GM18861 (cell line): ENCODE results near the gene SLC2A13.
"Not testable (repeated sequence)": the region's sequence is repeated elsewhere in the genome, so short reads cannot be mapped to it uniquely, and the experiment has no call there.

Experiments
- ATAC-seq: cut with Tn5 transposase; IDR thresholded peaks from one replicate; pipeline ENCODE4 v1.9.1; 2021; ENCODE audit not compliant: unreplicated experiment

SLC2A13 gene

GRCh38 chr12:39935839-39936238, 170.0 kb downstream of the SLC2A13 start:
- no peak for ATAC-seq

- no peak for ATAC-seq
Measured at GRCh38 chr12:39935275-39935674, 170.6 kb downstream of the SLC2A13 start.

DNA sequence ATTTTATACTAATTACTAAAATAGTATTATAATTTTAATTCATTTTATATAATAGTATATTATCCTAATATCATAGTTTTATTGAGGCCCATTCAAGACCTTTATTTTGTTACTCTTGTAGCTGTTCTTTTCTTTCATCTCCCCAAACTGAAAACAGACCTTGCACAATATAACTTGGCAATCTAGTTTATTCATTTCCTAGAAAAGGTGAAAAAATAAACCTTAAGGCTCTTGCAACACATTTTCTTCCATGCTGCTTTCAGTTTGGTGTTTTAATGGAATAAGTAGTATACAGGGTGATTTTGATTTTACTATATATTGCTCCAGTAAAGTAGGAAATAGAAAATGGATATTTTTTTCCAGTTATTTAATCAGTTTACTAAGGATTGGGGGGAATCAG, 174.0 kb downstream of the SLC2A13 start:
- no peak for ATAC-seq

DNA sequence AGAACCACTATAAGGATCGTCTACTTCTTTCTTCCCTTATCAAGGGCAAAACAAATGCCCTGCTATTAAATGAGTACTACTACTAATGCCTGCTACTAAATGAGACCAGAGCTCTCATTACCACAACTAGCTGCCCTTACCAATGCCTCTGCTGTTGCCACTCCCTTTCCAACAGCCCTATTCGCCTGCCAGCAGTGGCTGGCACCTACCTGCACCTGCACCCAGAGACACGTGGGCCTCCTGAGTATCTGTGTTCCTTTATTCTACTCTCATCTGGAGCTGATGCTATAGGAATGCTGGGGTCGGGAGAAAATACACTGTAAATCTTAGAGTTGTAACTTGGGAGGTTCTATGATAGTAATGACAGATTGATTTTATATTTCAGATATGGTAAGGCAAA, 174.7 kb downstream of the SLC2A13 start:
- no peak for ATAC-seq

GRCh38 chr12:39930101-39930500, 175.8 kb downstream of the SLC2A13 start:
- no peak for ATAC-seq

GRCh38 chr12:39928181-39928899, 177.5 kb downstream of the SLC2A13 start:
- no peak for ATAC-seq

- no peak for ATAC-seq
Measured at GRCh38 chr12:39923364-39923763, 182.5 kb downstream of the SLC2A13 start.

- ATAC-seq, result not testable (repeated sequence)
Measured at GRCh38 chr12:39922598-39922997, 183.3 kb downstream of the SLC2A13 start.

- ATAC-seq, result no peak
Measured at GRCh38 chr12:39920647-39921046, 185.2 kb downstream of the SLC2A13 start.

- ATAC-seq, result no peak
Measured at GRCh38 chr12:39920222-39920621, 185.7 kb downstream of the SLC2A13 start.

- ATAC-seq, result no peak
Measured at GRCh38 chr12:39919790-39920189, 186.1 kb downstream of the SLC2A13 start.

DNA sequence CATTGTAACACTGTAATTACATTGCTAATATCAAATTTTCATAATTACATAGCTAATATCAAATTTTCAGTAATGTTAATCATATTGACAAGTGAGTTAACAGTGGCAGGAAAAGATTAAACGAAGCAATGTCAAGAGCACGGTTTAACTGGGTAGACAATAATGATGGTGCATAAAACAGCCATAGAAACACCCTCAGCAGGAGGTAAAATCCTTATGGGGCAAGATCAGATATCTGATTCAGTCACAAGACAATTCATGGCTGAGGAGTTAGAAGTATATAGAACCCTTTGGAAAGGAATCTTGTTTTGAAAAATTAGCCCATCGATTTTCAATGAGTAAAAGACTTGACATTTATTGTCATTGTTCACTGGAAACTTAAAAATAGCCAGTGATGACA, 190.6 kb downstream of the SLC2A13 start:
- ATAC-seq, result no peak

DNA sequence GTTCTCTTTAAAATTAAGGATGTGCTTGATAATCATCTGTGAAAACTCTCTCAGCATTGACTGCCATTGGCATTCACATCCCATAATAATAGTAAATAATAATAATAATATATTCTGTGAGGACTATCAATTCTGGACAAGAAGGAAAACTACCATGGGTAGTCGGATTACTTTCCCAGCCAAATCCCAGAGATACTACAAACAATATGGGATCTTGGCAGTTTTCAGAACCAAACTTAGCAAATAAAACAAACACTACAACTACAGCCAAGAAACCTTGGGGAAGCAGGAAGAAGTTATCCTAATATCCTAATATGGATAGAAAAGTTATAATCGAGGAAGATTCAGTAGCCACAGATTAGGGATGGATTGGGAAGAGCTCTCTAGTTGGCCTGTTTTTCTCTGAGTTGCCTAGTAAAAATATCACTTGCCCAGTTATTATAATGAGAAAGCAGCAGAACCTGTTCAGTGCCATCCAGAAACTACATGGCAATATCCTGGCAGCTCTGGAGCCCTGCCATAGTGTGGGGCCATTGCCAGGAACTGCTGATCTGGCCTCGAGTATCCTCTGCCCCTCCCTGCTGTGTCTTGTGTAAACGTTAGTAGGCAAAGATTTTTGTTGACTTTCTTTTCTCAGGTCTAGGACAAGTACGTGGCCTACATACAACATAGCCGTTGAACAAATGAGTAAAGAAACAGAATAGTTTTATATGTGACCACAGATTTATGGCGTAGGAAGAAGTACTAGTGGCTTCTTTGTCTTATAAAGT, 193.5 kb downstream of the SLC2A13 start:
- ATAC-seq, result no peak

DNA sequence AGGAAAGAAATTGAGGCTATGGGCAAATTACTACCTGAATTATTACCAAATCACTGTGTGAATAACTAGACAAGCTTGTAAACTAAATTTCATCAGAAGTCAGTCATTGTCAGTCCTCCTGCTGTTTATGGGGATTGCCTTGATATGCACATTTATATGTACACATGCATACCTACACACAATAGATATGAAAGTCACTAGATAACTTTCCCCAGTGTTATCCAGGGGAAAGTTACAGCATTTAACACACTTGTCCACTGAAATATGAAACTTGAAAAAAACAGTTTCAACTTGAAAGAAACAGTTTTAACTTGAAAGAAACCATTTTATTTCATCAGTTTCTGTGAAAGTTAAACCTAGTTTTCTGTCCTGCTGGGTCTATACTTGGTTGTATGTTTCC, 199.6 kb downstream of the SLC2A13 start:
- no peak for ATAC-seq

GRCh38 chr12:39905152-39905551, 200.7 kb downstream of the SLC2A13 start:
- no peak for ATAC-seq

DNA sequence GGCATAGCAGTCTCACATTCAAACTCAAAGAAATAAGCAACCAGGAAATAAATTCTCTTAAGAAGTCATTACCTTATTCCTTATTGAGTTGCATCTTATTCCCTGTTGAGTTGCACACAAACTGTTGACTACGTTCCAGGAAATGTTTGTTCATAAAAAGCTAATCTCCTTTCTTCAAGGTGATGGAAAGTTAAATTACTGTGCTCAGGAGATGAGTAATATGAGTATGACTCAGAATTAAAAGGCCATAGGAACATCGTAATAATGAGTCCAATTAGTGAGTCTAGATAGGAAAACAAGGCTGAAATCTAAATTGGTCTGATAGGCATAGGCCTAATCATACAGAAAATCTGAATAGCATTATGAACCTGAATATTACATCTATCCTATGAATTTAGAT, 203.1 kb downstream of the SLC2A13 start:
- no peak for ATAC-seq

DNA sequence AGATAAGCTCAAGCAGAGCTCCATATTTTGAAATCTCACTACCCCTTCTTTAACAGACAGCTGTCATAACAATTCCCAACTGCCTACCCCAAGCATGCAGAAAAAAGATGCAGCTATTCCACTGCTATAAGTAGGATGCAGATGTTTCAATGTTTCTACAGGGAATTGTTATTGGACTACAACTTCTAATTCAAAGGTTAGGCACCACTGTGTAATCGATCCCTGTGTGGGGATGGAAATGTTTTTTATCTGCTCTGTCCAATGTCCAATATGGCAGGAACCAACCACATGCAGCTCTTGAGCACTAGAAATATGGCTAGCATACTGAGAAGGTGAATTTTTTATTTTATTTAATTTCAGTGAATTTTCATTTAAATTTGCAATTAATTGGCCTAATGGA, 208.6 kb downstream of the SLC2A13 start:
- no peak for ATAC-seq

DNA sequence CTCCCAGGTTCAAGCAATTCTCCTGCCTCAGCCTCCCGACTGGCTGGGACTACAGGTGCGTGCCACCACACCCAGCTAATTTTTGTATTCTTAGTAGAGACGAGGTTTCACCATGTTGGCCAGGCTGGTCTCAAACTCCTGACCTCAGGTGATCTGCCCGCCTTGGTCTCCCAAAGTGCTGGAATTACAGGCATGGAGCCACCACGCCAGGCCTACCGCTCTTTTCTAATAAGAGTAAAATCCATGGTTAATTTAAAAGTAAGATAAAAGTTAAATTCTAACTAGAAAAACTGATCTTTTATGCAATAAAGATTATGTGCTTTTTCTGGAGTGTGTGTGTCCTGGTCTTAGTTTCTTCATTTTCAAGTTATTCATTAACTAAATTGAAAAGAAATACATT, 212.5 kb downstream of the SLC2A13 start:
- ATAC-seq, result not testable (repeated sequence)

DNA sequence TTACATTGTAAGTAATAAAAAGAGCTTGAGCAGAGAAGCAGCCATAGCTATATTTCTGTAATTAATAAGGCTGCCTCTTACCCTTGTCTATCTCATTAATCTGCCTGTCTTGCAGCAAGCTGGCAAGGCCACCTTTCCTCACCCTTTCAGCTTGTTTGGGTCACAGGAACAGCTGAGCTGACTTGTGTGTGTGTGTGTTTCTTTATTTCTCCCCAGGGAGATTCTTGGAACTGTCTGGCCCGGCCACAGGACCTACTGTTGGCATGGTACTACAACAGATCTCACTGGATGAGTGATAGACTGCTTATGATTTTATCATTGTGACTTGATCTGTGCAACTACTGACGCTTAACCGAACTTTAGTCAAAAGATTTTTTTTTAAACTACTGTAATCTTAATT, 213.7 kb downstream of the SLC2A13 start:
- no peak for ATAC-seq

DNA sequence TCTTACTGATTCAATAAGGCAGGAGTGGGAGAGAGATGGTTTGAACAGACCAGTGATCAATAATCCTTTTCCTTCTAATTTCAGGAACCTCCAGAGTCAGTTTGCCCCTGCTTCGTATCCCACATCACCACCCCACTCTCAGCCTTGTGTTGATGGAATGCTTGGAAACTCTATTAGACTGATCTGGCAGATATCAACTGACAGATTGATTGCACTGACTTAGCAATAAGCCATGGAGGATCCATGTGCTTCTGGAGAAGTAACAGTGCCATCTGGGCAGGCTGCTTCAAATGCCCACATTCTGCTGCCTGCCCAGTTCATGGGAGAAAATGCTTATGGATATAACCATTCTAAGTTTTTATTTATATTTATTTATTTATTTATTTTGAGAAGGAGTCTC, 218.0 kb downstream of the SLC2A13 start:
- ATAC-seq, result no peak

DNA sequence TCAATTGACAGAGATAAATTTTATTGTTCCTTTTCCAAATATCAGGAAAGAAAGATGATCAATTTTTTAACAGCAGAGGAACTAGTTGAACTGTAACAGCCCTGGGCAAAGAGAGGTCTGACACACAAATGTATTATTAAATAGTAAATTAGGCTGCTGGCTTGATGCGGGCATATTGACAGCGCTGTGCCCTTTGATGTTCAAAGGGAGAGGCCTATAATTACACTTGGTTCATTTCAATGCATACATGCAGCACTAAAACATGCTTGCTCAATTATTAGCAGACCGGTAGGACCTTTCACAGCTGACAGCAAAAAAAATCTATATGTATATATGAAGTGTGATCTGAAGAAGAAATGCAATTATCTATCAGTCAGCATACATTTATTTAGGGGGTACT, 219.8 kb downstream of the SLC2A13 start:
- ATAC-seq, result no peak

- ATAC-seq, result no peak
Measured at GRCh38 chr12:39884616-39885125, 221.2 kb downstream of the SLC2A13 start.
